ENCODE measurements around the gene DLEC1.

GRCh38 chr3:38101811-38102443, 62.9 kb downstream of the DLEC1 start:
- TF ChIP-seq POLR2A (IDR thresholded peaks at IDR 0.05) (no peak), POLR2AphosphoS5 (IDR thresholded peaks at IDR 0.05) (no peak)
